Fibroblast of mammary gland (primary cell): ENCODE results near the gene CLHC1.
"Not testable (repeated sequence)": the region's sequence is repeated elsewhere in the genome, so short reads cannot be mapped to it uniquely, and the experiment has no call there.

ENCODE experiments used
- DNase-seq: peaks from one replicate; pipeline ENCODE4 v3.0.0-alpha.2; 2010; ENCODE audit warnings: low read depth
- H3K4me3 ChIP-seq: 2 replicates; pipeline ENCODE4 v1.5.1; 2011; ENCODE audit warnings: low read depth, mild to moderate bottlenecking, low read length, moderate library complexity; ENCODE audit not compliant: control insufficient read depth
- TF ChIP-seq, protein P1 (sequence below): conservative IDR thresholded peaks from 2 replicates; pipeline ENCODE4 v1.5.1; 2011; ENCODE audit warnings: low read depth, low read length, inconsistent platforms; ENCODE audit not compliant: control insufficient read depth, insufficient read depth

The CLHC1 gene

DNA sequence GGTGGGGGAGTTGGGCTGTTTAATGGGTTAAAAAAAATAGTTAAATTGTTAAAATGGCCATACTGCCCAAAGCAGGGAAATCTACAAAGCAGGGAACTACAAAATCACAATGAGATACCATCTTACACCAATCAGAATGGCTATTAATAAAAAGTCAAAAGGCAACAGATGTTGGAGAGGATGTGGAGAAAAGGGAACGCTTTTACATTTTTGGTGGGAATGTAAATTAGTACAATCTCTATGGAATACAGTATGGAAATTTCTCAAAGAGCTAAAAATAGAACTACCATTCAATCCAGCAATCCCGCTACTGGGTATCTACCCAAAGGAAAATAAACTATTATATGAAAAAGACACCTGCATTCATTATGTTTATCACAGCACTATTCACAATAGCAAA, 27.1 kb downstream of the CLHC1 start:
- no peak for DNase-seq
- H3K4me3 ChIP-seq = no peak overlapping the region
- TF ChIP-seq, protein P1, sequence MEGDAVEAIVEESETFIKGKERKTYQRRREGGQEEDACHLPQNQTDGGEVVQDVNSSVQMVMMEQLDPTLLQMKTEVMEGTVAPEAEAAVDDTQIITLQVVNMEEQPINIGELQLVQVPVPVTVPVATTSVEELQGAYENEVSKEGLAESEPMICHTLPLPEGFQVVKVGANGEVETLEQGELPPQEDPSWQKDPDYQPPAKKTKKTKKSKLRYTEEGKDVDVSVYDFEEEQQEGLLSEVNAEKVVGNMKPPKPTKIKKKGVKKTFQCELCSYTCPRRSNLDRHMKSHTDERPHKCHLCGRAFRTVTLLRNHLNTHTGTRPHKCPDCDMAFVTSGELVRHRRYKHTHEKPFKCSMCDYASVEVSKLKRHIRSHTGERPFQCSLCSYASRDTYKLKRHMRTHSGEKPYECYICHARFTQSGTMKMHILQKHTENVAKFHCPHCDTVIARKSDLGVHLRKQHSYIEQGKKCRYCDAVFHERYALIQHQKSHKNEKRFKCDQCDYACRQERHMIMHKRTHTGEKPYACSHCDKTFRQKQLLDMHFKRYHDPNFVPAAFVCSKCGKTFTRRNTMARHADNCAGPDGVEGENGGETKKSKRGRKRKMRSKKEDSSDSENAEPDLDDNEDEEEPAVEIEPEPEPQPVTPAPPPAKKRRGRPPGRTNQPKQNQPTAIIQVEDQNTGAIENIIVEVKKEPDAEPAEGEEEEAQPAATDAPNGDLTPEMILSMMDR = no peak

DNA sequence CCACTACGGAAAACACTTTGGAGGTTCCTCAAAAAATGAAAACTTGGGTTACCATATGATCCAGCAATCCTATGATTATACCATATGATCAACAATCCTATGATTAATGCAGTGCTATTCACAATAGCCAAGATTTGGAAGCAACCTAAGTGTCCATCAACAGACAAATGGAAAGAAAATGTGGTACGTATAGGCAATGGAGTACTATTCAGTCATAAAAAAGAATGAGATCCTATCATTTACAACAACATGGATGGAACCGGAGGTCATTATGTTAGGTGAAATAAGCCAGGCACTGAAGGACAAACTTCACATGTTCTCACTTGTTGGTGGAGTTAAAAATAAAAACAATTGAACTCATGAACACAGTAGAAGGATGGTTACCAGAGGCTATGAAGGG, 27.6 kb downstream of the CLHC1 start:
- no peak overlapping the region for H3K4me3 ChIP-seq
- DNase-seq = no peak
- TF ChIP-seq, protein P1 = no peak

DNA sequence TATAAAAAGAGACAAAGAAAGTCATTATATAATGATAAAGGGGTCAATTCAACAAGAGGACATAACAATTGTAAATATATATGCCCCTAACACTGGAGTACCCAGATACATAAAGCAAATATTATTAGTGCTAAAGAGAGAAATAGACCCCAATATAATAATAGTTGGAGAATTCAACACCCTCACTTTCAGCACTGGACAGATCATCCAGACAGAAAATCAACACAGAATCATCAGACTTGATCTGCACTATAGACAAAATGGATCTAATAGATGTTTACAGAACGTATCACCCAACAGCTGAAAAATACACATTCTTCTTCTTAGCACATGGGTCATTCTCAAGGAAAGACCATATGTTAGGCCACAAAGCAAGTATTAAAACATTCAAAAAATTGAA, 31.7 kb downstream of the CLHC1 start:
- H3K4me3 ChIP-seq = no peak overlapping the region
- DNase-seq = no peak
- TF ChIP-seq, protein P1 = no peak

DNA sequence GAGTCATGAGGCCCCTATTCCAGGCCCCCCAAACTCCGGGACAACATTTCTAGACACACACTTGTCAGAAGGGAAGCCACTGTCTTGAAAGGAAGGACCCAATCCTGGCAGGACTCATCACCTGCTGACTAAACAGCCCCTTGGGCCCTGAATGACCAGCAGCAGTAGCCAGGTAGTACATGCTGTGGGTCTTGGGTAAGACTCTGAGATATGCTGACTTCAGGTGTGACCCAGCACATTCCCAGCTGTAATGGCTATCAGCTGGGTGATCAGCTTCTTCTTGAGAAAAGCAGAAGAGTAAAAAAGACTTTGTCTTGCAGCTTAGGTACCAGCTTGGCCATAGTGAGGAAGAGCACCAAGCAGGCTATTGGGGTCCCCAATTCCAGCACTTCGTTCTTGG, 35.6 kb downstream of the CLHC1 start:
- no peak for DNase-seq
- TF ChIP-seq, protein P1 = no peak
- H3K4me3 ChIP-seq = no peak overlapping the region

DNA sequence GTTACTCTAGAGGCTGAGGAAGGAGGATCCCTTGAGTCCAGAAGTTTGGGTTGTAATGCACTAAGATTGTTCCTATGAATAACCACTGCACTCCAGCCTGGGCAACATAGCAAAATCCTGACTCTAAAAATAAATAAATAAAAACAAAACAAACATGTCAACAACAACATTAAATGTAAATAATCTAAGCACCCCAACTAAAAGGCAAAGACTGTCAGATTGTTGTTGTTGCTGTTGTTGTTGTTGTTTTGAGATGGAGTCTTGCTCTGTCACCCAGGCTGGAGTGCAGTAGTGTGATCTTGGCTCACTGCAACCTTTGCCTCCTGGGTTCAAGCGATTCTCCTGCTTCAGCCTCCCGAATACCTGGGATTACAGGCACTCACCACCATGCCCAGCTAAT, 40.2 kb downstream of the CLHC1 start:
- not testable (repeated sequence) for DNase-seq

DNA sequence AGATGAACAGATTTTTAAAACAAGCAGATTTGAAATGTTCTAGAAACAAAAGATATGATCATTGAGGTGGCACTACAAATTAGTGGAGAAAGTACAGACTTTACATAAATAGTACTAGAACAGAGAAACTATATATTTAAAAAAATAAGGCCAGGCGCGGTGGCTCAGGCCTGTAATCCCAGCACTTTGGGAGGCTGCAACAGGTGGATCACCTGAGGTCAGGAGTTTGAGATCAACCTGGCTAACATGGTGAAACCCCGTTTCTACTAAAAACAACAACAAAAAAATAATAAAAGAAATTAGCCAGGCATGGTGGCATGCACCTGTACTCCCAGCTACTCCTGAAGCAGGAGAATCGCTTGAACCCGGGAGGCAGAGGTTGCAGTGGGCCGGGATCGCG, 45.3 kb downstream of the CLHC1 start:
- DNase-seq, H3K4me3 ChIP-seq: not testable (repeated sequence)

More for the DNA sequence above, 40.2 kb downstream of the CLHC1 start:
- not testable (repeated sequence) for H3K4me3 ChIP-seq

DNA sequence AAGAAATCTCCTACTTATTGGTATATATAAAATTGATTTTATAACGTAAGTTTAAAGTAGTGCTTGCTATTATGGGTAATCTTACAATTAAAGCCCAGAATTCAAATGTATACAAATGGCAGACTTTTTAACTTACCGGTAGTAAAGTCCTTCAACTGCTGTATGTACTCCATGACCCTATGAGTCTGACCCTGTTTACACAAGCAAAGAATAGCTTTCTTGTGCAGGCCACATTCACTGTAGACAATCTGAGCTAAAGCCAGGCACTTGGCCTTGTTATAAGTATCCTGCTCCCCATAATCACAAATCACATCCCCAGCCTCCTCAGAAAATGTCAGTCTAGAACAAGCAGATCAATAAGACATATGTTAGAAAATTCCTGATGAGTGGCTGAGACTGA, 51.7 kb downstream of the CLHC1 start:
- TF ChIP-seq, protein P1 = no peak
- DNase-seq = no peak
- no peak overlapping the region for H3K4me3 ChIP-seq

DNA sequence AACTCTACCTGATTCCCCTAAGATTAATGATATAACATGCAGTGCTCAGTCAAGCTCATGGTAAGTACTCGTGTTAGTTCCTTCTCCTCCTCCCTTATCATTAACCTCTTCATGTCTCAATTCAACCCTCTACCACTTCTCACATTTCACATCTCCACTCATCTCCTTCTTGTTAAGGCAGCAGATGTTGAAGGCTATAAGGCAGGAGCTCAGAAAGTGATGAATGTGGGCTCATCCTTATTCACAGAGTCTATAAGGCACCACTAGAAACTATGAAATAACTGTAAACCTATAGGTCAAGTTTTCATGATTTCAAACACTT, 56.0 kb downstream of the CLHC1 start:
- no peak for DNase-seq
- TF ChIP-seq, protein P1 = no peak
- H3K4me3 ChIP-seq = no peak overlapping the region
